ENCODE measurements around the gene OR2H1. TPM values are rescaled to one million over a fixed set of nuclear protein-coding genes. Genes with fewer than 3 reads are reported as not detected.

The OR2H1 gene
- total and polyA plus RNA-seq, 3 donors from 2014 or later: 7.5 to 18.8 (median 16.9) TPM

DNA sequence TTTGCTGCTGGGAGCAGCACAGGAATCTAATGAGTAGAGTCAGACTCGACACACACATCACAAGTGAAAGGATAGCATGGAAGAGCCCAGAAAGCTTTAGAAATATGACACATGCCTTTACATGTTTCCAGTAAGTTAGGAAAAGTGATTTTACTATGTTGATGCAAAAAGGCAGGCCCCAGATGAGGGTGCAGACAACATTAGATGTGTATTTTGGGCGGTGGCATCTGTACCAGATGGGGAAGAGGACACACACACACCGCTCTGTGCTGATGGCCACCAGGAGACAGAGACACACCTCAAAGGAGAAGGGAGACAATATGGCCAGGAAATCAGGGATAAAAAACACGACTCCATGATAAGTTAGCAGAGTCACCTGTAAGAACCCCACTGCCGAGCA is 30.2 kb downstream of the OR2H1 start:
- Histone ChIP-seq H3K4me1 (no peaks in the 10 kb centered on the region), H3K27ac (no peak overlapping the region), H3K4me3 (no peak overlapping the region), H3K9me3 (no peaks in the 10 kb centered on the region), H3K36me3 (ENCODE audit: low read depth, missing control alignments) (no peaks in the 10 kb centered on the region), H3K27me3 (no peaks in the 10 kb centered on the region)
- DNase-seq: no peak
- no peak for TF ChIP-seq POLR2A (IDR thresholded peaks at IDR 0.05)
- TF ChIP-seq, protein P1, sequence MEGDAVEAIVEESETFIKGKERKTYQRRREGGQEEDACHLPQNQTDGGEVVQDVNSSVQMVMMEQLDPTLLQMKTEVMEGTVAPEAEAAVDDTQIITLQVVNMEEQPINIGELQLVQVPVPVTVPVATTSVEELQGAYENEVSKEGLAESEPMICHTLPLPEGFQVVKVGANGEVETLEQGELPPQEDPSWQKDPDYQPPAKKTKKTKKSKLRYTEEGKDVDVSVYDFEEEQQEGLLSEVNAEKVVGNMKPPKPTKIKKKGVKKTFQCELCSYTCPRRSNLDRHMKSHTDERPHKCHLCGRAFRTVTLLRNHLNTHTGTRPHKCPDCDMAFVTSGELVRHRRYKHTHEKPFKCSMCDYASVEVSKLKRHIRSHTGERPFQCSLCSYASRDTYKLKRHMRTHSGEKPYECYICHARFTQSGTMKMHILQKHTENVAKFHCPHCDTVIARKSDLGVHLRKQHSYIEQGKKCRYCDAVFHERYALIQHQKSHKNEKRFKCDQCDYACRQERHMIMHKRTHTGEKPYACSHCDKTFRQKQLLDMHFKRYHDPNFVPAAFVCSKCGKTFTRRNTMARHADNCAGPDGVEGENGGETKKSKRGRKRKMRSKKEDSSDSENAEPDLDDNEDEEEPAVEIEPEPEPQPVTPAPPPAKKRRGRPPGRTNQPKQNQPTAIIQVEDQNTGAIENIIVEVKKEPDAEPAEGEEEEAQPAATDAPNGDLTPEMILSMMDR (IDR thresholded peaks at IDR 0.05): no peak
- intact Hi-C loops (cut with DNase I; ENCODE audit: low total_unique reads): no loop called here
- 76 to 90% methylated on average over 5 of the region's 5 CpGs for WGBS, 2 donors

DNA sequence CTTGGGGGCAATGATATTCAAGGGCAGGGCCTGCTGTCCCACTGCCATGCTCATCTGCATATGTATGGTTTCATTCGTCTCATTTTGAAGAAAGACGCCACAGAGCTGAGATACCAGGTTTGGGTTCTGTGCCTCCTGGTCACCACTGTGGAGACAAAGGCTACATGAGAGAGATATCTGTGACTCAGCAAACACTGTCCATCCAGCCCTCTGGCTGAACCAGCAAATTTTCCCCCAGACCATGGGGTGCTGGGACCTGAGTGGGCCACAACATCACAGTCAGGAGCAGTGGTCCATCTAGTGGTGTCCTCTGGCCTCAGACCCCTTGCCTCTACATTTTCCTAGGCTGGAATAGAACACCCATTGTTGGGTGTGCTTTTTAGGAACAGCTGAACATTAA is 30.7 kb downstream of the OR2H1 start, which contains the start of gene MAS1L:
Gene MAS1L (minus strand): TSS at position 297 of the 400 bp plus-strand sequence. CDS start 54 bp downstream, at position 243.
- intact Hi-C loops (cut with DNase I; ENCODE audit: low total_unique reads): no loop called here
- WGBS, 2 donors: 82 to 97% methylated on average over 2 of the region's 2 CpGs
- no peaks in the 10 kb centered on the region for H3K9me3 ChIP-seq
- no peak for DNase-seq
- H3K36me3 ChIP-seq (ENCODE audit: low read depth, missing control alignments): no peaks in the 10 kb centered on the region
- H3K4me1 ChIP-seq: no peaks in the 10 kb centered on the region
- TF ChIP-seq, protein P1 (IDR thresholded peaks at IDR 0.05): no peak
- no peak for TF ChIP-seq POLR2A (IDR thresholded peaks at IDR 0.05)
- no peak within 1 kb of the TSS for H3K27ac ChIP-seq
- H3K27me3 ChIP-seq: no peaks in the 10 kb centered on the region
- no peak within 1 kb of the TSS for H3K4me3 ChIP-seq

DNA sequence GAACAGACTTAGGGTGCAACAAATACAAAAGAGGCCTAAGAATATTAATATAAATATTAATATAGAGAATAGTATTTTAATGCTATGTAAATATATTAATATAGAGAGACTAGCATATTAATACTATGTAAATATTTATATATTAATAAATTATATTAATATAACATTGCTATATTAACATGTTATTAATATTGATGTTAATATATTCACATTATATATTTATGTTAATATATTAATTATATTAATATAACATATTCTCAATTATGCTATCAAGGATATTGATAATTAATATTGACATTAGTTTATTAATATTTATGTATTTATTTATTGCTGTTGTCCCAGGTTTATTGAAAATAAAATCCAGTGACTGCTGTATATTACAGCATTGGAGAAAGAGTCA is 31.9 kb downstream of the OR2H1 start:
- H3K9me3 ChIP-seq: no peaks in the 10 kb centered on the region
- no peaks in the 10 kb centered on the region for H3K36me3 ChIP-seq (ENCODE audit: low read depth, missing control alignments)
- TF ChIP-seq POLR2A (IDR thresholded peaks at IDR 0.05): no peak
- TF ChIP-seq, protein P1 (IDR thresholded peaks at IDR 0.05): no peak
- no peak for DNase-seq
- H3K27me3 ChIP-seq: no peaks in the 10 kb centered on the region
- no peak overlapping the region for H3K4me3 ChIP-seq
- intact Hi-C loops (cut with DNase I; ENCODE audit: low total_unique reads): no loop called here
- H3K4me1 ChIP-seq: no peaks in the 10 kb centered on the region
- H3K27ac ChIP-seq: no peak overlapping the region

DNA sequence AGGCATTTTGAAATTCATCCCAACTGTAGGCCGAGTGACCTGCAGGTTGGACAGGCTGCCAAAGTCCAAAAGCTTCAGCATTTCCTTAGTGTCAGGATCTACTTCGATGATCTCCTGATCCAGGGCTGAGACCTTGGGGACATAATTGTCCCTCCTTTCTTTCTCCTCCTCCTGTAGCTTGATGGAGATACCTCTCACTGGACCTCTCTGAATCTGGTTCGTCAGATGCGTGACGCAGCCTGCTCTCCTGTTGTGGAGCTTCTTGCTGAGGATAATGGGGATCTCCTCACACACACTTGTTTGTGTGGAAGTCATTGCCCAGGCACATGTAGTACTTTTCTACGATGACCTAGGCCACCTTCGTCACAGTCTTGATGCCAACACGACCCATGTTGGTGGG is 32.3 kb downstream of the OR2H1 start:
- no peaks in the 10 kb centered on the region for H3K9me3 ChIP-seq
- no peaks in the 10 kb centered on the region for H3K36me3 ChIP-seq (ENCODE audit: low read depth, missing control alignments)
- no peak overlapping the region for H3K27ac ChIP-seq
- 85 to 93% methylated on average over 8 of the region's 8 CpGs for WGBS, 2 donors
- no peaks in the 10 kb centered on the region for H3K27me3 ChIP-seq
- intact Hi-C loops (cut with DNase I; ENCODE audit: low total_unique reads): no loop called here
- H3K4me3 ChIP-seq: no peak overlapping the region
- DNase-seq: no peak
- no peaks in the 10 kb centered on the region for H3K4me1 ChIP-seq
- TF ChIP-seq, protein P1 (IDR thresholded peaks at IDR 0.05): no peak
- no peak for TF ChIP-seq POLR2A (IDR thresholded peaks at IDR 0.05)

DNA sequence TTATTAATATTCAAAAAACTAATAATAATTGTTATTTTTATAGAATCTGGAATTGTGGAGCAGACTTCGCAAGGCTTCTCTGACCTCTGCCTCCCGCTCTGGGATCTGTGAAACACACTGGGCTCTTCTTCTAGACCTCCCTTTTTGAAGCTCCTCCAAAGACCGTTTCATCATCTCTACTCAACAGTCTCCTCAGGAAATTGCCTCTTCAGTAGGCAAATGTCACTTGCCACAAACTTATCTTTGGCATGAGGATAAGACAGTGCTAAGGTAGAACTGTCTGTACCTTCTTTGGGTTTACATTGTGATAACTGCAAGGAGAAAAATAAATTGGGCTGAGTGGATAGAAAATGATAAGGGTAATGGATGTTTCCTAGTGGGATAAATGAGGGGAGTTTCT is 33.1 kb downstream of the OR2H1 start:
- Histone ChIP-seq H3K4me1 (no peaks in the 10 kb centered on the region), H3K36me3 (ENCODE audit: low read depth, missing control alignments) (no peaks in the 10 kb centered on the region), H3K9me3 (no peaks in the 10 kb centered on the region), H3K27me3 (no peaks in the 10 kb centered on the region), H3K27ac (no peak overlapping the region), H3K4me3 (no peak overlapping the region)
- intact Hi-C loops (cut with DNase I; ENCODE audit: low total_unique reads): no loop called here
- 83% methylated on average over 3 of the region's 3 CpGs for WGBS, 2 donors
- DNase-seq: no peak
- TF ChIP-seq, protein P1 (IDR thresholded peaks at IDR 0.05): no peak

All from testis (tissue), 3 donors.